ENCODE results near the gene DPP9. TPM values are rescaled to one million over a fixed set of nuclear protein-coding genes. Genes with fewer than 3 reads are reported as not detected.

The DPP9 gene
- total and polyA plus RNA-seq, 2 of the 13 experiments (the other 11 are each of a cell fraction or from before 2014, with no cell fraction given): 8.4 to 25.8 TPM

DNA sequence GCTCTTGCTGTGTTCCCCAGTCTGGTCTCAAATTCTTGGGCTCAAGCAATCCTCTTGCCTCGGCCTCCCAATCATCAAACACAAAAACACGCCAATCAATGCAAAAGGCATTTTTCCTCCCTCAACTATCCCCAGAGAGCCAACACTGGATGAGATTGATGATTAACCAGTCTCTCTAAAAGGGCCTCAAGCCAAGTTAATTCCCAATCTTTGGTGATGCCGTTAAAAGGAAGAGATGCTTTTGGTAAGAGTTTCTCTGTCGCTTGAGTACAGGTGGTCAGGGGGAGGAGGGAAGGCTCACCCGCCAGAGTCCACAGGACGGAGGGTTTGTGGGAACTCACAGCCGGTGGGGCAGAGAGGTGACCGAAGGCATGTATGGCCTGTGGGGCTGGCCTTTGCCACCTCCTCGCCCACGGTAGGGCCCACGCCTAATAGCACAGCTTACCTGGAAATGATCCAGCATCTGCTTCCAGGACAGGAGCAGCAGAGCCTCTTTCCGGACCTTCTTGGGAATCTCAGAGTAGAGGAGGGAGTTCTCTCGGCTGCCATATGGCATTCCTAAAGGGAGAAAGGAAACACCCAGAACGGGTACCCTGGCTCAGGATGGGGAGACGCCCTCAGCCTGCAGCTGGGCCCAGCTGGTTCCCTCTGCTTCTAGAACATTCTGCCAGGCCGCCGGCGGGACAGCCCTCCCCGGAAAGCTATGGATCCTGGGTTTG, 18.1 kb downstream of the DPP9 start (continued):
- 0 out of 2 replicates have a peak, but pooled peaks have one; percentile 26 for TF ChIP-seq ZNF431 (CRISPR knock-in tag; IDR thresholded peaks at IDR 0.05; ENCODE audit: borderline replicate concordance, low read depth)
- TF ChIP-seq, protein P1, sequence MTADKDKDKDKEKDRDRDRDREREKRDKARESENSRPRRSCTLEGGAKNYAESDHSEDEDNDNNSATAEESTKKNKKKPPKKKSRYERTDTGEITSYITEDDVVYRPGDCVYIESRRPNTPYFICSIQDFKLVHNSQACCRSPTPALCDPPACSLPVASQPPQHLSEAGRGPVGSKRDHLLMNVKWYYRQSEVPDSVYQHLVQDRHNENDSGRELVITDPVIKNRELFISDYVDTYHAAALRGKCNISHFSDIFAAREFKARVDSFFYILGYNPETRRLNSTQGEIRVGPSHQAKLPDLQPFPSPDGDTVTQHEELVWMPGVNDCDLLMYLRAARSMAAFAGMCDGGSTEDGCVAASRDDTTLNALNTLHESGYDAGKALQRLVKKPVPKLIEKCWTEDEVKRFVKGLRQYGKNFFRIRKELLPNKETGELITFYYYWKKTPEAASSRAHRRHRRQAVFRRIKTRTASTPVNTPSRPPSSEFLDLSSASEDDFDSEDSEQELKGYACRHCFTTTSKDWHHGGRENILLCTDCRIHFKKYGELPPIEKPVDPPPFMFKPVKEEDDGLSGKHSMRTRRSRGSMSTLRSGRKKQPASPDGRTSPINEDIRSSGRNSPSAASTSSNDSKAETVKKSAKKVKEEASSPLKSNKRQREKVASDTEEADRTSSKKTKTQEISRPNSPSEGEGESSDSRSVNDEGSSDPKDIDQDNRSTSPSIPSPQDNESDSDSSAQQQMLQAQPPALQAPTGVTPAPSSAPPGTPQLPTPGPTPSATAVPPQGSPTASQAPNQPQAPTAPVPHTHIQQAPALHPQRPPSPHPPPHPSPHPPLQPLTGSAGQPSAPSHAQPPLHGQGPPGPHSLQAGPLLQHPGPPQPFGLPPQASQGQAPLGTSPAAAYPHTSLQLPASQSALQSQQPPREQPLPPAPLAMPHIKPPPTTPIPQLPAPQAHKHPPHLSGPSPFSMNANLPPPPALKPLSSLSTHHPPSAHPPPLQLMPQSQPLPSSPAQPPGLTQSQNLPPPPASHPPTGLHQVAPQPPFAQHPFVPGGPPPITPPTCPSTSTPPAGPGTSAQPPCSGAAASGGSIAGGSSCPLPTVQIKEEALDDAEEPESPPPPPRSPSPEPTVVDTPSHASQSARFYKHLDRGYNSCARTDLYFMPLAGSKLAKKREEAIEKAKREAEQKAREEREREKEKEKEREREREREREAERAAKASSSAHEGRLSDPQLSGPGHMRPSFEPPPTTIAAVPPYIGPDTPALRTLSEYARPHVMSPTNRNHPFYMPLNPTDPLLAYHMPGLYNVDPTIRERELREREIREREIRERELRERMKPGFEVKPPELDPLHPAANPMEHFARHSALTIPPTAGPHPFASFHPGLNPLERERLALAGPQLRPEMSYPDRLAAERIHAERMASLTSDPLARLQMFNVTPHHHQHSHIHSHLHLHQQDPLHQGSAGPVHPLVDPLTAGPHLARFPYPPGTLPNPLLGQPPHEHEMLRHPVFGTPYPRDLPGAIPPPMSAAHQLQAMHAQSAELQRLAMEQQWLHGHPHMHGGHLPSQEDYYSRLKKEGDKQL (CRISPR knock-in tag; IDR thresholded peaks at IDR 0.05; ENCODE audit: low read depth): 0 out of 2 replicates have a peak, but pooled peaks have one; percentile 11
- no peak for TF ChIP-seq ZNF674 (CRISPR knock-in tag; IDR thresholded peaks at IDR 0.05; ENCODE audit: low read depth)
- peak; percentile 57; the same call in 1 of the 2 replicates for TF ChIP-seq ZSCAN31 (CRISPR knock-in tag; IDR thresholded peaks at IDR 0.05; ENCODE audit: low read depth)
- TF ChIP-seq, protein P2, sequence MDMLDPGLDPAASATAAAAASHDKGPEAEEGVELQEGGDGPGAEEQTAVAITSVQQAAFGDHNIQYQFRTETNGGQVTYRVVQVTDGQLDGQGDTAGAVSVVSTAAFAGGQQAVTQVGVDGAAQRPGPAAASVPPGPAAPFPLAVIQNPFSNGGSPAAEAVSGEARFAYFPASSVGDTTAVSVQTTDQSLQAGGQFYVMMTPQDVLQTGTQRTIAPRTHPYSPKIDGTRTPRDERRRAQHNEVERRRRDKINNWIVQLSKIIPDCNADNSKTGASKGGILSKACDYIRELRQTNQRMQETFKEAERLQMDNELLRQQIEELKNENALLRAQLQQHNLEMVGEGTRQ (IDR thresholded peaks at IDR 0.05; ENCODE audit: low read depth, low read length): no peak
- TF ChIP-seq, protein P2 (CRISPR knock-in tag; IDR thresholded peaks at IDR 0.05; ENCODE audit: borderline replicate concordance): no peak; the same call in 1 of the 2 replicates
- TF ChIP-seq, protein P3, sequence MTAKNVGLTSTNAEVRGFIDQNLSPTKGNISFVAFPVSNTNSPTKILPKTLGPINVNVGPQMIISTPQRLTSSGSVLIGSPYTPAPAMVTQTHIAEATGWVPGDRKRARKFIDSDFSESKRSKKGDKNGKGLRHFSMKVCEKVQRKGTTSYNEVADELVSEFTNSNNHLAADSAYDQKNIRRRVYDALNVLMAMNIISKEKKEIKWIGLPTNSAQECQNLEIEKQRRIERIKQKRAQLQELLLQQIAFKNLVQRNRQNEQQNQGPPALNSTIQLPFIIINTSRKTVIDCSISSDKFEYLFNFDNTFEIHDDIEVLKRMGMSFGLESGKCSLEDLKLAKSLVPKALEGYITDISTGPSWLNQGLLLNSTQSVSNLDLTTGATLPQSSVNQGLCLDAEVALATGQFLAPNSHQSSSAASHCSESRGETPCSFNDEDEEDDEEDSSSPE (CRISPR knock-in tag; IDR thresholded peaks at IDR 0.05): no peak
- TF ChIP-seq, protein P4, sequence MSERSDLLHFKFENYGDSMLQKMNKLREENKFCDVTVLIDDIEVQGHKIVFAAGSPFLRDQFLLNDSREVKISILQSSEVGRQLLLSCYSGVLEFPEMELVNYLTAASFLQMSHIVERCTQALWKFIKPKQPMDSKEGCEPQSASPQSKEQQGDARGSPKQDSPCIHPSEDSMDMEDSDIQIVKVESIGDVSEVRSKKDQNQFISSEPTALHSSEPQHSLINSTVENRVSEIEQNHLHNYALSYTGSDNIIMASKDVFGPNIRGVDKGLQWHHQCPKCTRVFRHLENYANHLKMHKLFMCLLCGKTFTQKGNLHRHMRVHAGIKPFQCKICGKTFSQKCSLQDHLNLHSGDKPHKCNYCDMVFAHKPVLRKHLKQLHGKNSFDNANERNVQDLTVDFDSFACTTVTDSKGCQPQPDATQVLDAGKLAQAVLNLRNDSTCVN (CRISPR knock-in tag; IDR thresholded peaks at IDR 0.05; ENCODE audit: borderline replicate concordance): no peak; the same call in 1 of the 2 replicates
- peak; percentile 15 to 74; a peak in 3 of 4 replicates for TF ChIP-seq POLR2A (IDR thresholded peaks at IDR 0.05; ENCODE audit: insufficient read depth in 1 of 2, low read depth in 2 of 2, low read length in 2 of 2)
- TF ChIP-seq, protein P5, sequence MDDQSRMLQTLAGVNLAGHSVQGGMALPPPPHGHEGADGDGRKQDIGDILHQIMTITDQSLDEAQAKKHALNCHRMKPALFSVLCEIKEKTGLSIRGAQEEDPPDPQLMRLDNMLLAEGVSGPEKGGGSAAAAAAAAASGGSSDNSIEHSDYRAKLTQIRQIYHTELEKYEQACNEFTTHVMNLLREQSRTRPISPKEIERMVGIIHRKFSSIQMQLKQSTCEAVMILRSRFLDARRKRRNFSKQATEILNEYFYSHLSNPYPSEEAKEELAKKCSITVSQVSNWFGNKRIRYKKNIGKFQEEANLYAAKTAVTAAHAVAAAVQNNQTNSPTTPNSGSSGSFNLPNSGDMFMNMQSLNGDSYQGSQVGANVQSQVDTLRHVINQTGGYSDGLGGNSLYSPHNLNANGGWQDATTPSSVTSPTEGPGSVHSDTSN (CRISPR knock-in tag; IDR thresholded peaks at IDR 0.05; ENCODE audit: borderline replicate concordance): no peak
- no peak for TF ChIP-seq TCF12 (IDR thresholded peaks at IDR 0.05)
- TF ChIP-seq TCF12 (CRISPR knock-in tag; IDR thresholded peaks at IDR 0.05): no peak
